HG03175 (cell line): ENCODE results near the gene INTS3.

Source experiments
- ATAC-seq: cut with Tn5 transposase; IDR thresholded peaks from one replicate; pipeline ENCODE4 v1.9.1; 2021; ENCODE audit warnings: mild to moderate bottlenecking, moderate library complexity; ENCODE audit not compliant: unreplicated experiment

Gene INTS3

GRCh38 chr1:153727463-153728304 is at the start of gene INTS3:
Gene INTS3, plus strand, starts transcription at chr1:153728050. Its CDS starts 585 bp downstream, at chr1:153728635.
- ATAC-seq, result peak; percentile 98

- ATAC-seq, result no peak
Measured at GRCh38 chr1:153678519-153679336, 49.1 kb upstream of the INTS3 start, which contains the start of gene NPR1. Gene NPR1, plus strand, starts transcription at chr1:153678688. Its CDS starts 421 bp downstream, at chr1:153679109.

GRCh38 chr1:153679337-153680119 is 48.3 kb upstream of the INTS3 start:
- ATAC-seq, result no peak

GRCh38 chr1:153680120-153680403 is 47.8 kb upstream of the INTS3 start:
- no peak for ATAC-seq

GRCh38 chr1:153682730-153683129 is 45.1 kb upstream of the INTS3 start:
- no peak for ATAC-seq

- ATAC-seq, result no peak
Measured at GRCh38 chr1:153683854-153684253, 44.0 kb upstream of the INTS3 start.

GRCh38 chr1:153684892-153685291 is 43.0 kb upstream of the INTS3 start:
- no peak for ATAC-seq

GRCh38 chr1:153685544-153686340 is 42.1 kb upstream of the INTS3 start:
- no peak for ATAC-seq

- ATAC-seq, result no peak
Measured at GRCh38 chr1:153687346-153688125, 40.3 kb upstream of the INTS3 start.

- ATAC-seq, result no peak
Measured at GRCh38 chr1:153688276-153688675, 39.6 kb upstream of the INTS3 start.

- no peak for ATAC-seq
Measured at GRCh38 chr1:153688736-153689328, 39.0 kb upstream of the INTS3 start.

- ATAC-seq, result no peak
Measured at GRCh38 chr1:153693466-153693865, 34.4 kb upstream of the INTS3 start.

GRCh38 chr1:153696741-153697140 is 31.1 kb upstream of the INTS3 start:
- no peak for ATAC-seq

GRCh38 chr1:153697191-153698019 is 30.4 kb upstream of the INTS3 start:
- no peak for ATAC-seq

GRCh38 chr1:153698020-153698922 is 29.6 kb upstream of the INTS3 start:
- ATAC-seq, result no peak

GRCh38 chr1:153698923-153699714 is 28.7 kb upstream of the INTS3 start:
- no peak for ATAC-seq

GRCh38 chr1:153699768-153700167 is 28.1 kb upstream of the INTS3 start:
- ATAC-seq, result no peak
